Epithelial cell of proximal tubule (primary cell): Measurements from ENCODE around the gene TRIM47. TPM values are rescaled to one million over a fixed set of nuclear protein-coding genes. Genes with fewer than 3 reads are reported as not detected.
"Not testable (repeated sequence)": the region's sequence is repeated elsewhere in the genome, so short reads cannot be mapped to it uniquely, and the experiment has no call there.

ENCODE experiments used
- DNase-seq: peaks from one replicate; pipeline ENCODE4 v3.0.0-alpha.2; 2011; ENCODE audit warnings: low read depth
- H3K4me3 ChIP-seq: 2 replicates; pipeline ENCODE4 v1.5.1; 2011; ENCODE audit warnings: low read depth, mild to moderate bottlenecking, low read length
- CTCF ChIP-seq: conservative IDR thresholded peaks from 2 replicates; pipeline ENCODE4 v1.5.1; 2012; ENCODE audit warnings: low read depth, mild to moderate bottlenecking, low read length
- total RNA-seq: library from RNA; depleted of rRNA; stranded (reverse); fragments of >200 nt; gene quantifications from 2 replicates; pipeline ENCODE4 v1.2.3, GENCODE V29; 2015

Gene TRIM47
- total RNA-seq, 1 donor from 2014 or later: 51.2 TPM

DNA sequence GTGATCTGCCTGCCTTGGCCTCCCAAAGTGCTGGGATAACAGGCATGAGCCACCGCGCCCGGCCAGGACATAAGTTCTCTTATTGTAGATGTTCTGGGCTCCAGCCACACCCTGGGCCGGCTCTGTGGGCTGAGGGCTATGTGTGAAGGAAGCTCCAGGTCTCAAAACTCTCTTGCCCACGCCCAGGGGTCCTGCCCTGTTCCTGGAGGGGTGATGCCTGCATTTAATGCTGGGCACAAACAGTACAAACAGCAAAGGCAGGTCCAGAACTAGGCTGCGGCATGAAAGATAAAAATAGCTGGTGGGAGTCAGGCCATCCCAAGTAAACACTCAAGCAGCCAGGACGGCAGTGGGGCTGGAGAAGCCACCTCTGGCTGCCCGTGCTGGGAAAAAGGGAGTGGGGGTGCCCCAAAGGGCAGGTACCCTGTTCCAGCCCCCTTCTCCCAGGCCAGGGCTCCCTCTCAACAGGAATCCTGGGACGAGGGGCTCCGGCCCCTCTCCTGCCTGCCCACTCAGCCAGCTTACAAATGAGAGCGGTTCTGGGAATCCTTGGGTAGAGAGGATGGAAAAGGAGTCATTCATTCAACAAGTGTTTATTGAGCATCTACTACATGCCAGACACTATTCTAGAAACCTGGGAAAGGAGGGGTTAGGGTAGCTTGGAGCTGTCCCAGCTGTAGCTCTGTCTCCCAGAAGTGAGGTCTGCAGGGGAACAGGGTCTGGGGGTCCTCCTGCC lies 4.6 kb downstream of the TRIM47 start:
- H3K4me3 ChIP-seq: no peak overlapping the region
- no peak for TF ChIP-seq CTCF
- DNase-seq: no peak

GRCh38 chr17:75872434-75873351 lies 5.7 kb downstream of the TRIM47 start:
- H3K4me3 ChIP-seq: no peak overlapping the region
- no peak for DNase-seq
- no peak for TF ChIP-seq CTCF

- not testable (repeated sequence) for H3K4me3 ChIP-seq, DNase-seq
Measured at GRCh38 chr17:75870228-75870627, 8.2 kb downstream of the TRIM47 start.

DNA sequence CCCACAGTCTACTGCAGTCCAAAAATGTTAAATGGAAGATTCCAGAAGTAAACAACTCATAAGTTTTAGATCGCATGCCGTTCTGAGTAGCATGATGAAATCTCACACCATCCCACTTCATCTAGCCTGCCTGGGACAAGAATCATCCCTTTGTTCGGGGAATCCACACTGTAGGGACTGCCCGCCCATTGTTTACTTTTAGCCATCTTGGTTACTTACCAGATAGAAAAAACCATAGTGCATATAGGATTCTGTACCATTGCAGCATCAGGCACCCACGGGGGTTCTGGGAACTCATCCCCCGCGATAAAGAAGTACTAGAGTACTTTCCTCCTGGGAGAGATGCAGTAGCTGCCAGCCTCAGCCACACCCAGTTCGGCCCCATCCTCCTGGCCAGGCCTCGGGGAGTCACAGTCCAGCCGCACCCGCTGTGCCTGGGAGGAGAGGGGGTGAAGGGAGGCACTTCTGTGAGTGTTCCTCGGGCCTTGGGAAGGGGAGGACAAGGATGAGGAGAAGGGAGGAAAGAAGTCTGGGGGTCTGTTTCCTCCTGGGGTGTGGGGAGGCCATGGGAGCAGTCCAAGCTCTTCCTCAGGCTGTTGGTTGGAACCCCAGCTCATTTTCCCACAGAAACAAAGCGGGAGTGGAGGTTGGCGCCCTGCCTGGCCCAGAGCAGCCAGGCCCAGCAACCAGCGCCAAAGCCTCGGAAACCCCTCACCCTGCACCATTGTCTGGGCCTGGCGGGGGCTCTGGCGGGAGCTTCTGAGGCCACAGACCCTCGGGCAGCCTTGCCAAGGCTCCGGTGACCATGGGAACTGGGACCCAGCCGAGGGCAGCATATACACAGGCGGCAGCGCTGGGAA lies 8.9 kb downstream of the TRIM47 start:
- DNase-seq: no peak
- TF ChIP-seq CTCF: no peak

DNA sequence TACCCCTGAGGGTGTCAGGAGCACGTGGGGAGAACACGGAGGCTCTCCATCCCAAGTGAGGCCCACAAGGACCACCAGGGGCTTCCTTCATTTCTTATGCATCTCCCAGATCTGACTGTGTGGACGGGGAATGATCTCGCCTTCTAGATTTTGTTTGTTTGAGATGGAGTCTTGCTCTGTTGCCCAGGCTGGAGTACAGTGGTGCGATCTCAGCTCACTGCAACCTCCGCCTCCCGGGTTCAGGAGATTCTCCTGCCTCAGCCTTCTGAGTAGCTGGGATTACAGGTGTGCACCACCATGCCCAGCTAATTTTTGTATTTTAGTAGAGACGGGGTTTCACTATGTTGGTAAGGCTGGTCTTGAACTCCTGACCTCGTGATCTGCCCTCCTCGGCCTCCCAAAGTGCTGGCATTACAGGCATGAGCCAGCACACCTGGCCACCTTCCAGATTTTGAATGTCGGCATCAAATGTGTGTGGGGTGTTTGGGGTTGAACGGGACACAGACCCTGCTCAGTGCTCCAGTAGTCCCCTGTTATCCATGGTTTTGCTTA lies 9.6 kb downstream of the TRIM47 start:
- not testable (repeated sequence) for H3K4me3 ChIP-seq, DNase-seq

More for the DNA sequence above, 8.9 kb downstream of the TRIM47 start:
- H3K4me3 ChIP-seq: no peak overlapping the region

- not testable (repeated sequence) for H3K4me3 ChIP-seq, DNase-seq
Measured at GRCh38 chr17:75865404-75866188, 12.8 kb downstream of the TRIM47 start.

- not testable (repeated sequence) for DNase-seq, H3K4me3 ChIP-seq
Measured at GRCh38 chr17:75864887-75865286, 13.5 kb downstream of the TRIM47 start.

- no peak overlapping the region for H3K4me3 ChIP-seq
- TF ChIP-seq CTCF: no peak
- no peak for DNase-seq
Measured at GRCh38 chr17:75864448-75864871, 13.9 kb downstream of the TRIM47 start.
